GM18907 (cell line): ENCODE data around the gene USP44.

Source experiments
- ATAC-seq: cut with Tn5 transposase; IDR thresholded peaks from one replicate; pipeline ENCODE4 v1.9.1; 2021; ENCODE audit warnings: mild to moderate bottlenecking, moderate library complexity; ENCODE audit not compliant: unreplicated experiment

The USP44 gene

GRCh38 chr12:95548539-95549391 lies 2.5 kb downstream of the USP44 start:
- ATAC-seq, result no peak

GRCh38 chr12:95548056-95548538 lies 3.2 kb downstream of the USP44 start:
- no peak for ATAC-seq

DNA sequence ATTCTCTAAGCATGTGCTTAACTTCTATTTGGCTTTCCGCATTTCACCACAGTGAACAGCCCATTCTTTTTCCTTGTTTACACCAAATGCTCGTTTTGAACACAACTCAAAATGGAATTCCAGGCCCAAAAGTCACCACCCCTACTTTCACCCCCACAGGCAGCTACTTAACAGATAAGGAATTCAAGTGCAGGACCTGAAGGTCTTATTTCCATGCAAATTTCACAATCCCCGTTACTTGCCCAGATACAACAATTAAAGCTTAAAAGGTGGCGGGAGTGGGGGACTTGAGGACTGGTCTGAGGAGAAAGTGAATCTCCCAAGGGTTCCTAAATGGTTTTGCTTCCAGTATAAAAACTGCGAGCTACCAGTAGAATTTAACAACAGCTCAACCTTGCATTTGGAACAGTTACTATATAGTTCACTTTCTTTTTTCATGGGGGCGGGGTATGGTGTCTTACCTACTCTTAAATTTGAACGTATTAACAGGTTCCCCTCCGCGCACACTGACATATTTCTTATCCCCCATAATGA lies 3.7 kb downstream of the USP44 start:
- no peak for ATAC-seq

GRCh38 chr12:95546491-95546813 lies 4.8 kb downstream of the USP44 start:
- ATAC-seq, result no peak

DNA sequence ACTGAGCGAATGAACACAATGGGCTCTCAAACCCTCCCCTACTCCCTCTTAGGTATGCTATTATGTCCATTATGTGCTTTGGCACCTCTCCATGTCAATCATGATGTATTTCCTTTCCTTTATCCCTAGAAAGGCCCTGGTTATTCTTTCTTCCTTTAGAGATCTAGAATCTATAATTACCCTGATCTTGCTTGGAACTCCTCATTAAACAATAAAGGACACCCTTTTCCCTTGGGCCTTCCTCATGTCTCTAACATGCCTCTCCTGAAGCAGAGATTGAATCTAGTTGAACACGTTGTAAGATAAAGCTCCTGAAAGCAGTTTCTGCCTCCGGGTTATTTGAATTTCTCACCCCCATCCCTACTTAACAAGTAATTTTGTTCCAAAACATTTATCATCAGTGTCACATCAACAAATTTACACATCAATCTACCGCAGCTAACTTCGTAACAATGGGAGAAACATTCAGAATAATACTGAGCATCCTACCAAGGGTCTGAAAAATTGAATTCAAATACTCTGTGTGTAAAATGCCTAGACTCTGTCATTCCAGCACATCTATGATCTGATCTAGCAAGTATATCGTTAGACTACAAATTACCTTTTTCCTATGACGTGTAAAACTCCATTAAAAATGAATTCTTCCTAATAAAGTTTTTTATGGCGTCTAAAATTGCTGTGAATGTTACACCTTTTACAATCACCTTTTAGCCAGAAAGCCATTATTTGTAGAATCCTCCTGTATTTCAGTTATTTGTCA lies 5.4 kb downstream of the USP44 start:
- no peak for ATAC-seq

DNA sequence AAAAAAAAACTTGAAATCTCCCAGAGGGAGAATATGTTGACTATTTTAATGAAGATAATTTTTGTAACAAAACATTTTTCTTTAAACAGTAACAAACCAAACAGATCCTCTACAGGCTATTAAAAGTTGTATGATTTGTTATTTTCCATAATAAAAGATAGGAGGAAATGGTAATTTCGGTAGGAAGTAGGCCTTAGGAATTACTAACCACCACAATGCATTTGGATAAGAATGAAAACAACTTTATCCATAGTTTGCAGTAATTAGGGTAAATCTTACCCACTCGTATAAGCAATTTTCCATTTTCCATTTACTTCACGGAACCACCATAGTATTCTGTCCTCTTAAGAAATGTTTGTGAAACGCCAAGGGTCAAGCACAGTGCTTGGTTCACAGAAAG lies 6.0 kb downstream of the USP44 start:
- no peak for ATAC-seq

DNA sequence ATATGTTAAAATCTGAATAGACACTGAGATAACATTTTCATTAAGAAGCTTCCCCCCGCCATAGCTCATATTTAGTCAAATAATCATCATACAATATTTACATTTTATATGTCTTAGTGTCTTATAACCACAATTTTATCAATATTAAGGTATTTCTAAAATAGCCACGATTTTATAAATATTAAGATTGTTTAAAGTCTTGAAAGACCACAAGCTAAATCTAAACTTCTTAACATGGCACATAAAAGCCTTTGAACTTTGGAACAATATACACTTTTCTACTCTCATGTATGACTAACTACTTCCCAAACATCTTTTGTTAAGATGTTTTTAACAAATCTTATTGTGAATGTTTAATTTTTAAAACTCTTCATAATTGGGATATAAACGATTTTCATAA lies 6.5 kb downstream of the USP44 start:
- ATAC-seq, result no peak

DNA sequence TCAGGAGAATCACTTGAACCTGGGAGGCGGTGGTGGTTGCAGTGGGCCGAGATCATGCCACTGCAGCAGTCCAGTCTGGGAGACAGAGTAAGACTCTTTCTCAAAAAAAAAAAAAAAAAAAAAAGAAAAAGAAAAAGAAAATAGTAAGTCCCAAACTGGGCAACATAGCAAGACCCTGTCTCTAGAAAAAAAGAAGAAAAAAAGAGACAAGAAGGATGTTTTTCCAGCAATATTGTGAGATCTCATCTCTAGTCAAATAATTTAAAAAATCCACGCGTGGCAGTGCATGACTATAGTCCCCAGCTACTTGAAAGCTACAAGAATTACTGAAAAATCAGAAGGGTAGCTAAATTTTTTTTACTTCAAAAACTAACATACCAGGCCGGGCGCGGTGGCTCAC lies 8.0 kb downstream of the USP44 start:
- no peak for ATAC-seq

DNA sequence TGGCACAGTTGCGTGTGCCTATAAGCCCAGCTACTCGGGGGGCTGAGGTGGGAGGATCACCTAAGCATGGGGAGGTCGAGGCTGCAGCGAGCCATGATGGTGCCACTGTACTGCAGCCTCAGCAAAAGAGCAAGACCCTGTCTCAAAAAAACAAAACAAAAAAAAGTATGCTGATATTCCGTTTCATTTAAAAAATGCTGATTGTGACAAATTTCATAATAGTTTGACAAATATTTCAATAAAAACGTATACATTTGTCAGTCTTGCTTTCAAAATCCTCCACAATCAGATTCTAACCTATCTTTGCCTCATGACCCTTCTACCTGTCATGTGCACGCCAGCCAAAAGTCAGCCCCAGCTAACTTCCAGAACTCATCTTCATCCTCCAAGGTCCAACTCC lies 9.8 kb downstream of the USP44 start:
- no peak for ATAC-seq

GRCh38 chr12:95538656-95539055 lies 12.6 kb downstream of the USP44 start:
- ATAC-seq, result no peak

GRCh38 chr12:95538006-95538405 lies 13.3 kb downstream of the USP44 start:
- ATAC-seq, result no peak

- no peak for ATAC-seq
Observed at GRCh38 chr12:95533985-95534384, 17.3 kb downstream of the USP44 start.

GRCh38 chr12:95532851-95533250 lies 18.4 kb downstream of the USP44 start:
- ATAC-seq, result no peak

DNA sequence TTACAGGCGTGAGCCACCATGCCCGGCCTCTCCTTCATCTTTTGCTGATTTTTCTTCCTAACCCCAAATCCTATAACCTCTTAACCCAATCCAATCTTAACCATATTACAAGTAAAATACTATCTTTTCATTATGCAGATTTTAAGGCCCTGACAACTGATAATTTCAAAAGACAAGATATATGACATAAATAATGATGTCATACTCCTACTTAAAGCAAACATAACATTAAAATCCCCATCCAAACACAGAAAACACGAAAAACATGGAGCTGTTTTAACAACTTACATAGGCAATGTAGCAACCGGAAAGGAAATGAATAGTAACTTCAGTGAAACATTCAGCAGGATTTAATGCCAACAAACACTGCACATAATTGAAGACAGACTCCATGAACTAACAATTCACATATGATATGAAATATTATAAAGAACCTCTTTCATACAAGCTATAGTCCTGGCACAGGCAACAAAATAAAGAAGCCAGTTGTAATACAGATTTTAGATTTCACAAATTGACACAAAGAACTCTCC lies 21.5 kb downstream of the USP44 start:
- ATAC-seq, result no peak

DNA sequence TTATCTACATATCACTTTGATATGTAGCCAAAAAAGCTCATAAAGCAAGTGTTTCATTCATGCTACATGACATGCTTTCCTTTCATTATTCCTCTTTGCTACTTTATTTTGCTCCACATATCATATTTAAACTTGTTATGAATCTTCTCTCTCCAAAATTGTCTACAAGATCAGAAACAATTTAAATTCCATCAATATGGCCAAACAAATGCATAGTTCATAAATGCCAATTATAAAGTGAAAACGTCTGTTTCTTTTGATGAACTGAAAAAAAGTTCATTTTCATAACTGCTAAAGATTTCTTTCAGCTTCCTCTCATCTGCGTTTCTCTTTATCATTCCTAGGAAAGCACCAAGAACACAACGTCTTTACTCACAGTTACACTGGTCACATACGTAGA lies 22.8 kb downstream of the USP44 start:
- no peak for ATAC-seq

- ATAC-seq, result no peak
Observed at GRCh38 chr12:95522692-95523091, 28.6 kb downstream of the USP44 start.

DNA sequence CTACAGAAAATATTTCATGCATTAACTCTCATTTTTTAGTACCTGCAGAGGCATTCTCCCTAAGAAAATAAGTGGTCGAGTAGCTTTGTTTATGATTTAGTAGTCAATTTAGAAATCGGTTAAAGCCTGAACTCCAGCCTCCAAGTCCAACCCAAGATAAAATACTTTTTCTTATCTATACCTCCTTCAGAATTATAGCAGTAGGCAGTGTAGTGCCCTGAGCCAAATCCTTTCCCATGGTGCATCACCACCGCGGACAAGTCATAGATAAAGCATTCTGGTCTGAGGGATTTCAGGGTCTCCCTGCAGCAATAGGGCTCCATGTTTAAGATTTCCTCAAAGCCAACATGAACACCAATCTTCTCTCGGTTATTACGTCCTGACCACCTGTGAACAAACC lies 30.5 kb downstream of the USP44 start:
- no peak for ATAC-seq

GRCh38 chr12:95518944-95519343 lies 32.3 kb downstream of the USP44 start:
- ATAC-seq, result no peak

- ATAC-seq, result no peak
Observed at GRCh38 chr12:95517246-95517645, 34.0 kb downstream of the USP44 start.

- ATAC-seq, result no peak
Observed at GRCh38 chr12:95516757-95517156, 34.5 kb downstream of the USP44 start.

GRCh38 chr12:95515197-95515596 lies 36.1 kb downstream of the USP44 start:
- ATAC-seq, result no peak

DNA sequence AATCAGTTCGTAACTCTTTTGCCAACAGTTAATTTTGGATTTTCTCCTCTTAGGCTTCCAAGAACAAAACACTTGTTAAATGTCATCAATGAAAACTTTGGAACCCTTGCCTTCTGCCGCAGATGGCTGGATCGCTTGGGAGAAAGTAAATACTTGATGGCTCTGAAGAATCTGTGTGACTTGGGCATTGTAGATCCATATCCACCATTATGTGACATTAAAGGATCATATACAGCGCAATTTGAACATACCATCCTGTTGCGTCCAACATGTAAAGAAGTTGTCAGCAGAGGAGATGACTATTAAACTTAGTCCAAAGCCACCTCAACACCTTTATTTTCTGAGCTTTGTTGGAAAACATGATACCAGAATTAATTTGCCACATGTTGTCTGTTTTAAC lies 37.7 kb downstream of the USP44 start:
- ATAC-seq, result no peak
